Activated CD4-positive, alpha-beta T cell treated with anti-CD3 and anti-CD28 coated beads, Interleukin-2, amount 50 U/mL, for 4 hours (primary cell): ENCODE measurements around the gene COBL.

Experiments
- DNase-seq, 2 experiments: peaks; one replicate each; pipeline ENCODE4 v3.0.0-alpha.2; 2020

COBL gene

DNA sequence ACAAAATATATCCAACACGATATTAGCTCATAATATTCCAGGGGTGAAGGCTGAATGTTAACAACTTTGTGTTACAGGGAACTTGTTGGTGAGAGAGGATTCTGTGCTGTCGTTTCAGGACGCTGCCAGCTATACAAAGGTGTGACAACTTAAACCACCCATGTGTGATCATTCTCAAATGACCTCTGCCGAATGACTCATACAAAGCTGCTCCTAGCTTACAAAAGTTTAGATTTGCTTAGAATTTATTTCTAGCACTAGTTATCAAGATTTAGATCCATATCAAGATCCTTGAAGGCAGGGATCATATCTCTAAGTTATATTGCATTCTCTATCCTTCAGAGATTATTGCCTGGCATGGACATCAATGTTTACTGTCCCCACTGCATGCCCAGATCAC is 65.3 kb downstream of the COBL start:
- no peak for DNase-seq

DNA sequence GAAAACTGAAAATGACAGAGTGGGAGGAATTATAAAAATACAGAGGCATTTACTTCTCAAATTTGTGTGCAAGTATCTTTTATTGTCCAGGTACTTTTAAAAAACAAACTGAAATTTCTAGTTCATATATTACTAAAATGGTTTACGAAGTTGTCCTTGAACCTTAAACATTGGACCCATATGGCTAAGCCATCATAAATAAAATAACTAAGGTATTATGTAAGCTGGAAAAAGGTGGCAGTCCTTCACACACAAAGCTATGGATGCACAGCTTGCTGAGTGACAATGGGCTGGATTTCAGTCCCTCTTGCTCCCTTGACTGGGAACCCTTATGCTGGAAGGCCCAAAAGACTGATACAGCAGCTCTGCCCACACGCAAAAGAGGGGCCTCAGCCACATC is 66.1 kb downstream of the COBL start:
- no peak for DNase-seq

DNA sequence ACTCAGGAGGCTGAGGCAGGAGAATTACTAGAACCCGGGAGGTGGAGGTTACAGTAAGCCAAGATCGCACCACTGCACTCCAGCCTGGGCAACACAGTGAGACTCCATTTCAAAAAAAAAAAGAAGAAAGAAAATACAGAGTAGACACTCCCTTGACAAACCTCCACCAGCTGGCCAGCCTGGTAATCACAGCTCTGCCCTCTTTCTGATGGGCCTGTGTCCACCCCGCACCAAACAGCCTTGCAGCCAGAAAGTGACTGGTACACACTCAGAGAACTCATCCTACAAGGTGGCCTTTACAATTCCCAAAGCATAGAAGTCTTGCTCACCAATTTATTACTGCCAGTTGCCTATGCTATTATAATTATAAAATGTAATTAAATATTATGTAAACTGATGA is 66.6 kb downstream of the COBL start:
- DNase-seq: no peak

DNA sequence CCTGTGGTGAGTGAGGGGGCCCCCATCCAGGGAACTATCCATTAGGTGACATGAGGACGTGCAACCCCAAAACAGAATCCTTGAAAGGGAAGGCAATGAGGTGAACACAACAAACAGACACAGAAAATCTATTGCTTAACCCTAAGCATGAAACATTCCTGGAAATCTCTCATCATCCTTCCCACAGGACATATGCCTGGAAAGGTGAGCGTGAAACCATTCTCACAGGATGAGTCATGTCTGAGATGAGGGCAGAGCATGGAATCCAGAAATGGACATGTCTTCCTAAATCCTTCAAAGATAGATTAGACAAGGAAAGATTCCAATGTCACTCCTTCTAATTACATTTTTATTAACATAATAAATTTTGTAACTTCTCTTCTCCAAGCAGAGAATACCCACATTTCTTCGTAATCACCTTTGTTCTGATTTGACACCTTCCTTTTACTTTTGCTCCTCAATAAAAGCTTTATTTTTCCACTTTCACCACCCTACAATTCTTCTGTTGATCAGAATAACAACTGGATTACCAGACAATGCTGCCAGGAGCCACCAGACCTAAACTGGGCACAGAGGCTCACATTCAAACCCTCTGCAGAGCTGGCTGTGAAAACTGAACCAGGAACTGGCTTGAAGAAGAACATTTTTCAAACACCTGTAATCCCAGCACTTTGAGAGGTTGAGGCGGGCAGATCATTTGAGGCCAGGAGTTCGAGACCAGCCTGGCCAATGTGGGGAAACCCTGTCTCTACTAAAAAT is 67.2 kb downstream of the COBL start:
- DNase-seq: no peak

DNA sequence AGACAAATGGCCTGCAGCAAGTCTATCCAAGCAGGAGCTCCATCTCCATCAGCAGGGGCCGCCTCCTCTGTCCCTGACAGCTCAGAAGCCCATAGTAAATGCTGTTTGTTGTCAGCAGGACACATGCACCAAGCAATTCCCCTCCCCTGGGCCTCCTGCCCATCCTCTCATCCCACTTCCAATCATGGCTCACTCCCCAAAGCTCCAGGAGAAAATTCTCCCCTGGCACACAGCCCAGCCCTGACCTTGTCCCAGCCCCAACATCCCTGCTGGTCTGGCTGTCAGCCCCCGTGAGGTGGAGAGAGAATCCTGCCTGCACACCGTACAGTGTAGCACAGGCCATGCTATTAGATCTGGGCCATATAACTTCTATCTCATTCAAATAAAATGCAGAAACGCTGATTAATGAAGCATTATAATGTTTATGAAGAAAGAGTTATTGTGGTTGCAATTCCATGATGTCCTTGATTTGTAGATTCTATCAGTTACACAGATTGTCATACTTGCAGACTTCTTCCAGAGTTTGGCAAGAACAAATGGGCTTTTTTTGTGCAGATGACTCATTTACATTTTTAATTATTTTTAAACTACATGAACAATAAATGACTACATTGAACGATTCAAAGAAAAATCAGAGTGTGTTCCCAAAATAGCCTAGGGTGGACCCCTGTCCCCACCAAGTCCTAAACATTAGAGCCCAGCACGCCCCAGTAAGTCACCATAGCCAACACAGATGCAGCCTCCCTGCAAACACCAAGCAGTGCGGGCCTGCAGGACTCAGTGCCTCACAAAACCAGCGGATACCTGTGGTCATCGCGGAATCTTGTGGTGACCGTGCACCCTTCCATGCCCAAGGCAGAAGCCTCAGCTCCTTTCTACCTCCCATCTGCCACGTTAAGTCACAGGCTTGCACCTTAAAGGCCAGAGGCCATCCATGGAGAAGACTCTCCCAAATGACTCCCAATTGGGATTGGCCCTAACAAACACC is 70.1 kb downstream of the COBL start:
- no peak for DNase-seq

DNA sequence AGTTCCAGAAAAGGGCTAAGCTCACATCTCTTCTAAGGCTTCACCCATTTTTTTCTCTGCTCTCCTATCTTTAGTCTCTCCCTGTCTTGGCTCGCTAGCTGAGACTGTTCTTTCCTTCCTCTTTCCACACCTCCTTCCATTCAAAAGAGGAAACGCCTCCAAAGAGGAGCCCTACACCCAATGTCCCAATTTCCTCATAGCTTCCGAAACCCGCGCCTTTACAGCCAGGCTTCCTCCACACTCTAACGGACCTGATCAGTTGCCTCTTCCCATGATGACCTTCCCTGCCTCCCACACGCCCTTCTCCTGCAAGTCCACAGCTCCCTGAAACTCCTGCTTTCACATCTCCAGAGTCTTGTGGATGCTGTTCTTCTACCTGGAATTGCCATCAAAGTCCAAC is 71.7 kb downstream of the COBL start:
- DNase-seq: no peak

DNA sequence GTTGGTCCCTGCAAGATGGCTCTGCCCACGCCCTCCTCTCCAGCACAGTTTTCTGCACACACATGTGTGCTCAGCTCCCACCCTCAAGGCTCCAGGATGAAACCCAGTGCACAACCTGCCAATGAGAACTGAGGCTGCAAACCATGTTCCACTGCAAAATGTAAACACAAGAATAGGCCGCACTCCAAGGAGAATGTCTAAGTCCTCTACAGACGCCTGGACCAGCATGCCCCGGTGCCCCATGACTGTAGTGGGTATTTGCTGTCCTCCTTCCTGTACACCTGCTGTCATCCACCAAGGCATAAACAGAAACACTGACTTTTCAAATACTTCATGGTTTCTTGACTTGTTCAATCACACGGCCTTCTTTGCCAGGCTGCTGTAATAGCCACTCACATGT is 72.6 kb downstream of the COBL start:
- no peak for DNase-seq

DNA sequence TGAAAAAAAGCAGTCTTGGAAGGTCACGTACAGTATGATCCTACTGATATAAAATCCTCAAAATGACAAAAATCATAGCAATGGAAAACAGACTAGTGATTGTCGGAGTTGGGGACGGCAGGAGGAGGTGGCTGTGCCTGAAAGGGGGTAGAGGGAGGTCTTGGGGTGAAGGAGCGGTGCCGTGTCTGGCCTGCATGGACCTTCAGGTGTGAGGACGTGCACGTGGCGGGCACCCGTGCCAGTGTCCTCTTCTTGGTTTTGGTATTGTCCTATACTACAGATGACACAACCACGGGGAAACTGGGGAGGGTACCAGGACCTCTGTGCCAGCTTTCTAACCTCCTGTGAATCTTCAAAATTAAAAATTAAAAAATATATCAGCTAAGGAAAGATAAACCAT is 73.0 kb downstream of the COBL start:
- no peak for DNase-seq

DNA sequence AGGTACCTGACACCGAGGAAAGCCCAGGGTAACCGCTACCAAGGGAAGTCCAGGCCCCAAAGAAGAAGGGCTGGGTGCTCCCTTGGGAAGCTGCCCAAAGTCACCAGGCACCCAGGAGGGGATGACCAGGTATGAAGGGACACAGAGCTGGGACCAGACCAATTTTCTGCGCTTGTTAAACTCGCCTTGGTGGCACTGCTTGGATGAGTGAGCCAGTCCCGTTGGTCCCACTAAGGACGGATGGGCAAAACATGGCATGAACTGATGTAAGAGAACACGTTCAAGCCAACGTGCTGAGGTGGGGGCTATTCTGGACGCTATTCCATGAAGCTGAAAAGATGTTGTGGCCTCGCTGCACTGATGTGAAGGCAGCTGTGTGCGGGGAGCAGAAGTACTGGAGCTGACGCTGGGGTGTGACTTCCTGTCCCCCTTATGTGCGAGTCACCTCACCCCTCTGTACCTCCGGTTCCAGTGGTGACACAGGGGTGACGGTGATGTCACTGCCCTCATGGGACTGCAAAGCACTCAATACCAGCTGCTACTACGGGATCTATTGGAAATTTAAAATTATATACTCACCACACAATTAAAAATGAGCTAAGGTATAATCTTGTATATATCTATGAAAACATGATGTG is 73.6 kb downstream of the COBL start:
- no peak for DNase-seq

DNA sequence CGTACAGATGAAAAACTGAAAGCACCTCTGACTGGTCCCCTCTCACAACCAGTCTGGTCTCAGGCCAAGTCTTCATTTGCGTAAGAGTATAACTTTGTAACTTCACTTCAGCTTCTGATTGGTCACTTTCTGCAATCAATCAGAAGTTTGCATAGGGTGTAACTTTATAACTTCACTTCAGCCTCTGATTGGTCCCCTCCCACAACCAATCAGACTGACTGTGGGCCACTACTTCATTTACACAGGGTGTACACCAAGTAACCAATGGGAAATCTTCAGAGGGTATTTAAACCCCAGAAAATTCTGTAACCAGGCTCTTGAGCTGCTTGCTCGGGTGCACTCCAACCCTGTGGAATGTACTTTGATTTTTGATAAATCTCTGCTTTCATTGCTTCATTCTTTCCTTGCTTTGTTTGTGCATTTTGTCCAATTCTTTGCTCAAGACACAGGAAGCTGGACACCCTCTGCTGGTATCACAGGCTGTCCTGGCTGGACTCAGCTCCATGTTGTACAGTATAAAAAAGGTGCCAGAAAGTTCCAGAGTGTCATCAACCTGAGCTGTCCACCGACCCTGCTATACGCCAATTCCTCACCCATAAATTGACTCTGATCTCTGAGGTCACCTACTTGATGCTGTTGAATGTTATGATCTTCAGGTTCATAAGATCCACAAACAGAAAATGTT is 74.5 kb downstream of the COBL start:
- DNase-seq: no peak

DNA sequence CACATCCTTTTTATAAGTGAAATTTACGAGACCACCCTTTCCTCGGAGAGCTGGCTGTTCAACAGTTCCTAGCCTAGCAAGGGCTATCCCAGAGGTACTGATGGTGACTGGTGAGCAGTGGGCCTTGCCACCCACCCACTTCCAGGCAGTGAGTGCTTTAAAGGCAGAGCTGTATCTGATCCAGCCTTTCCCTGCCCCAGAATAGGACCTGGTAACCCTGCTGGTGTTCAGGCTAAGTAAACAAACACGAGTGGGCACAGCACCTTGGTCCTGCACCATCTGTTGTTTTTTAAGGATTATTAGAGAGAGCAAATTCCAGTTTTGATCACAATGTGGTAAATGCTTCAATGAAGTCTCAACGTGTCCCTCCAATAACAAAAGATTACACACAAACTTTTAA is 75.7 kb downstream of the COBL start:
- DNase-seq: no peak

DNA sequence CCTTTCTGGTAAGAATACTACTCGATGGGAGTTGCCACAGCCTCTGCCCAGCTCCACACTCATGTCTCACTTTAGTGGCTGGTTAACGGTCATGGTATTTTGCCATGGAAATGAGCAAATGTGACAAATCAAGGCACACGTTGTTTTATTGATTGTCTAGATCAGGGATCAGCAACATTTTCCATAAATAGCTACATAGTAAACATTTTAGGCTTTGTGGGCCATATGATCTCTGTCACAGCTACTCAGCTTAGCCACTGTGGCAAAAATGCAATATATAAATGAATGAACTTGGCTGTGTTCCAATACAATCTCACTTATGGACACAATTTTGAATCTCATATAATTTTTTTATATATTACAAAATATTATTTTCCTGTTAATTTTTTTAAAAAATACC is 76.9 kb downstream of the COBL start:
- no peak for DNase-seq

DNA sequence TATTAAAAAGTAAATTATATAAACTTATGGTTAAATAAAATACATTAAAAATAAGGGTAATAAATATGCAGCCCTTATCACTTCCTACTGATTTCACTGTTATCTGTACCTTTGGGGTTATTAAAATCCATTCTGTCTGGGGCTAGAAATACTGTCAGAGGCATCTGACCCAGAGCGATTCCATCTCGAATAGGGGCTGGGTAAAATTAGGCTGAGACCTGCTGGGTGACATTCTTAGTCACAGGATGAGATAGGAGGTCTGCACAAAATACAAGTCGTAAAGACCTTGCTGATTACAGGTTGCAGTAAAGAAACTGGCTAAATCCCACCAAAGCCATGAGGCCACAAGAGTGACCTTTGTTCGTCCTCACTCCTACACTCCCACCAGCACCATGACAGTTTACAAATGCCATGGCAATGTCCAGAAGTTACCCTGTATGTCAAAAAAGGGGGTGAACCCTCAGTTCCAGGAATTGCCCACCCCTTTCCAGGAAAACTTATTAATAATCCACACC is 77.6 kb downstream of the COBL start:
- no peak for DNase-seq

DNA sequence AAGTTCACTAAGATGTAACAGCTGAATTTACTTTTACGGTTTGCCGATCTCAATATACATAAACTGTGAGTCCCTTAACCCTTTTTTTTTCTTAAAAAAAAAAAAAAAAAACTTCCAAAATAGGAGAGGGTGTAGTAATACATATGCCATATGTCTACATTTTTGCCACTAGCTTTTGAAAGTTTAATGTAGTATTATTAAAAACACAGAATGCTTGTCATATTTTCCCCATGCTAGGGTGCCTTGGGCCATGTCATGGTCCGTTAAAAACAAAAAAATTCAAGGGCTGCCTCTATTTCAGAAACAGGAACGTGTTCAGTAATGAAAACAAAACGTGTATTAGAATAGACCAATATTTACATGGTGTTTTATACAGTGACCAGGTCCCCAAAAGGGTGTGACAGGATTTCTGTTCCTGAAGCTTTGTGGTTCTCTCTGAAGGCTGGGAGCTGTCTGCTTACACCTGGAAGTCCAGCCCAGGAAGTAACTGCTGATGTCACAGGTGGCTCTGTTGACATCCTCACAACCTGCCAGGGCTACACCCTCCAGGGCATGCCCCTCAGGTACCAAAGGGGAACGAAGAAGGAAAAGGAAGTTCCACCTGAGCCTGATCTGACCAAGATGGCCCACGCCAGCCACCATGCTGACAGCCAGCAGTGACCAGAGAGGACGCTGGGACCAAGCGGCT is 79.0 kb downstream of the COBL start:
- DNase-seq: no peak

DNA sequence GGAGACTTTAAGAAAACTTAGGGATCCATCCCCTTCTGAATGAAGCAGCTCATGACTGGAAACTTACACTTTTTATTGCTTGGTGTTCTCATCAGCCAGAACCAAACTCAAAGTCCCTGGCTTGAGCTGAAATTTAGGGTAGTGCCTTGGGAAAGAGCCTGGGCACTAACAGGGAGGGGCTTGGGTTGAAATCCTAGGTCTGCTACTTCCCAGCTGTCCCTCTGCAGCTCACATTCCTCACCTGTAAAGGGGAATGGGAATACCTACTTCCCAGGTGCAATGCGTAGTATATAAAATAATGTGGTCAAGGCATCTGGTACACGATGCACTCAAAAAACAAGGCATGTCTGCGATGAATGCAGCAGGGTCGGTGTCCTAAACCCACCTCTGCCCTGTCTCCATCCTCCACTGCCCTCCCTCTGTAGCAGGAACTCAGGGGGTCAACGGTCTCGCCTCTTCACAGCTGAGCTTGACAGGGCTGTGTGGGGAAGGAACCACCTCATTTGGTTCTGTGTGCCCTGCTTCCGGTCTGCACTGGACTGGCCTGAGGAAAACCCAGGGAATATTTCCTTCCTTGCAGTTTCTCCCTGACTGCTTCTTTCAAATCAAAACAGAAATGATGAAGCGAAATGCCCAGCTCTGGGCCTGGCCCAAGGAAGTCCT is 80.0 kb downstream of the COBL start:
- no peak for DNase-seq

DNA sequence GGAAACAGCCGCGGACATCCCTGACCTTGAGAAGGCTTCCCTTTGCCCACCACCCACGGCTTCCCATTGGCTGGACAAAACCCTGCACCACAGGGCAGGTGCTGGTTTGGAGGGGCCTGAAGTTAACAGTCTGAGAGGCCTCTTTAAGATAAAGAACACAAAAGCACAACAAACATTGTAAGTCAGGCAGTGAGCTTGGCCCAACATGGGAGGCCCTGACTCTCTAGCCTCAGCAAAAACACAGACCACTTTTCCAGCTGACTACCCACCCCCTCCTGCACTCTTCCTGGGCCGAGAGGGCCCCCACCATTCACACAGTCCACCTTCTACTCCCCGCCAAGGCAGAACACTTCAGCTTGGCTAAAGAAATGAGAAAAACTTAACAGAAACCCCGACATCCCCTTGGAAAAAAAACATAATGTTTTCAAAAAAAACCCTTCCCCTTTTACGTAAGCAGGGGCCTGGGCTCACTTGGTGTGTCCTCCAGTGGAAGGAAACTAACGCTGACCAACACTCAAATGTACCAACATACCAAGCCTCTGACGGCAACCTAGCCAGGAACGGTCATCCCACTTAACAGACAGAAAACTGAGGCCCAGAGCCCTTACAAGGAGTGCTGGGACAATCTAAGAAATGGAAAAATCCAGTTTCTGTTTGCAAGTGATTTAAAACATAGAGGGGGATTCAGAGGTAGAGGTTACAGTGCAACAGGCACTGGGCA is 80.9 kb downstream of the COBL start:
- no peak for DNase-seq

DNA sequence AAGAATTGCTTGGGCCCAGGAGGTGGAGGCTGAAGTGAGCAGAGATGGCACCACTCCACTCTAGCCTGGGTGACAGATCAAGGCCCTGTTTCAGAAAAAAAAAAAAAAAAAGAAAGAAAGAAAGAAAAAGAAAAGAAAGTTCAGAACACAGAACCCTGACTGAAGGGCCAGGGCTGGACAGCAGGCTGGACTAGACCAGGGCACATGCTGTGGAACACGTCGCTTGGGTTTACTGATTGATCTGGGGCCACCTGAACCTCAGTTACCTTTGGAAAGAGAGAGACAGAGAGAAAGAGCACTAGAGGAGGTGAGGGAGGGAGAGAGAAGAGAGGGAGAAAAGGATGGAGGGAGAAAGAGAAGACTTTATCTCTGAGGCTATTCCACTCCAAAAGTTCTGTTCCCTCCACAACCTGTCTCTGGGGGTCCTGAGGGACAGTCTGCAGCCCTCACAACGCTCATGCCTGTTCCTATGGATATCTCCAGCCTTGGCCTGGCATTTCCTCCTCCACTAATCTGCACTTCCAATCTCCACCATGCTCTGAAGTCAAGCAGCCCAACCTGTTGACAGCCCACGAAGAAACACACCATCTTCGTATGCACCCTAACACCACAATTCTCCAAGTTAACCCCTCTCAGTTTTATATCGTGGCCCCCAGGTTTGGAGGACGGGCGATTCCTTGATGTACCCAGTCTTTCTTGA is 81.8 kb downstream of the COBL start:
- DNase-seq: no peak

DNA sequence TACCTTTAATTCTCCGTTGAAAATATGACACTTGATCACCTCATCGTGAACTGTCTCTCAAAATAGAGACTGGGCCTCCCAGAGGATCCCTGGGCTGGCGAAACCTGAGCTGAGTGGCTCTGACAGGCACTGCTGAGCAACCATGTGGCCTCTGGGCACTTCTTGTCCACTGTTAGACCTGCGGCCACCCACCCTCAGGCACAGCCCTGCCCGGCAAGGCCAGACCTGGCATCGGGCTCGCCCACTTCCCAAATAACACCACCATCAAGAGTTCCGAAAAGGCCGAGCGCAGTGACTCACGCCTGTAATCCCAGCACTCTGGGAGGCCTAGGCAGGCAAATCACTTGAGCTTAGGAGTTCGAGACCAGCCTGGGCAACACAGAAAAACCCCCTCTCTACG is 82.5 kb downstream of the COBL start:
- no peak for DNase-seq

DNA sequence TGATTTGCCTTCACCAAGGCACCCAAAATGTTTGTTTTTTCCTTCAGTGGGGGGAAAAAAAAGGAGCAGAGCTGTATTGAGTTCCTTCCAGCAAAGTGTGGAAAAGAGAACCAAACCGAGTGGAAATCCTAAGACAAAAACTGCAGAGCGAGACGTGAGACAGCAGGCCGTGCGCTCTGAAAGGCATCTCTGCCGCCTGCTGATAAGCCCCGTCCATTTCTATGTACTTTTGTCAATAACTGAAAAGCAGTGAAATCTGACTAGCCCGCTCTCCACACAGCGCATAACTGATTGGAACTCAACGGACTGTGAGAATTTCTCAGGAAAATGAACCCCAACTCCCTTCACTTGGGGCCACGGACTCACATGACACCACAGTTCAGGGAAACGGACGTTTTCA is 83.2 kb downstream of the COBL start:
- DNase-seq: no peak

DNA sequence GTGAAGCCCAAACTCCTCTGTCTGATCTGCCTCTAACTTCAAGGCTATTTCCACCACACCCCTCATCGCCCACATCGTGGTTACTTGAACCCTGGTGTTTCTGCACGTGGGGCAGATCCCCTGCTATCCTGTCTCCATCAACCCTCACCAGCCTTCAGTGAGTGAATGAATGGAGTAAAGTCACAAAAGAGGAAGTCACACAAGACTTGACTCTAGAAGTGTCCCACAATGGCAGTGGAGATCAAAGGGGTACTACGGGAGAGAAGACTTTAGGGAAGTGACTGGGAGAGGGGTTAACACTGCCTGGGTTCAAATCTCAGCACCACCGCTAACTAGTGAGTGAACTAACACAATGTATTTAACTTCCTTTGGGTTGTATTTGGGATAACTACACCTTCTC is 85.9 kb downstream of the COBL start:
- DNase-seq: no peak

DNA sequence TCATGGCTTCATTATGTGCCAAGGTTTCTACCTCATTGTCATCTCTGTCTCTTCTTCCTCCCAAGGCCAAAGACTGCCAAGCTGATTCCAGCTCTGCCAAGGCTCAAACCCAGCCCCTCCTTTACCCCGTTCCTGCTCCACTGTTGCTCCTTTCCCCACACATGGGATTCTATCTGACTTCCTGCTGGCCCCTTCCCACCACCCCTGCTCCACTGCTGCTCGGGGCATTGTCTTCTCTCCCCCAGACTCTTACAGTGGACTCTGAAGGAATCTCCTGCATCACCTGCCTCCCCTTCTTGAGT is 86.3 kb downstream of the COBL start:
- DNase-seq: no peak
